Mucosa of descending colon (tissue), 3 donors: Measurements from ENCODE around the gene WIPI1. TPM values are rescaled to one million over a fixed set of nuclear protein-coding genes. Genes with fewer than 3 reads are reported as not detected.
"Not testable (repeated sequence)": the region's sequence is repeated elsewhere in the genome, so short reads cannot be mapped to it uniquely, and the experiment has no call there.

ENCODE experiments used
- ATAC-seq: fragments of 200-7000 bp; cut with Tn5 transposase; one replicate; pipeline ENCODE4 v1.9.1; 2020; ENCODE audit warnings: mild to moderate bottlenecking, moderate library complexity
- DNase-seq, 3 donors: peaks; one replicate each; pipeline ENCODE4 v3.0.0-alpha.2; 2020
- H3K36me3 ChIP-seq: fragments of 200-600 bp; one replicate; pipeline ENCODE4 v1.8.0; 2021; ENCODE audit warnings: low read depth, mild to moderate bottlenecking
- H3K4me1 ChIP-seq: fragments of 200-600 bp; one replicate; pipeline ENCODE4 v1.8.0; 2021; ENCODE audit warnings: low read depth, mild to moderate bottlenecking
- H3K4me3 ChIP-seq: fragments of 200-600 bp; one replicate; pipeline ENCODE4 v1.8.0; 2021; ENCODE audit warnings: mild to moderate bottlenecking
- H3K9me3 ChIP-seq: fragments of 200-600 bp; one replicate; pipeline ENCODE4 v1.8.0; 2021; ENCODE audit warnings: mild to moderate bottlenecking
- intact Hi-C, 2 donors: fragments of 100-400 bp; cut with DNase I in 1 of 2; cut with micrococcal nuclease in 1 of 2; formaldehyde crosslinking; loops; one replicate each; pipeline versions ENCODE4 v1.11.0 to v1.11.1; 2022; cut with DNase I, micrococcal nuclease
- total RNA-seq, 3 donors: library from RNA; stranded (reverse); fragmentation: NEBNext Ultra II Directional in 2 of 3; extraction: Animal tissue kit (Norgen Biotek cat#: 25700) in 2 of 3; gene quantifications; one replicate each; pipeline versions ENCODE4 v1.2.1 to v1.2.4, GENCODE V29; 2021 to 2023
- TF ChIP-seq, protein P1 (sequence below): fragments of 200-600 bp; IDR thresholded peaks from one replicate; pipeline ENCODE4 v1.8.0; 2022; ENCODE audit warnings: antibody characterized with exemption, mild to moderate bottlenecking
- donor health status: DM: no; HTN: no; CAD: no; lungs with moderate emphysema.
- donor health status: DM: no; HTN: no; CAD: no.
- donor health status: DM: no; HTN: yes; CAD: no.

The WIPI1 gene
- total RNA-seq, 3 donors from 2014 or later = 56.0 to 99.3 (median 99.0) TPM

DNA sequence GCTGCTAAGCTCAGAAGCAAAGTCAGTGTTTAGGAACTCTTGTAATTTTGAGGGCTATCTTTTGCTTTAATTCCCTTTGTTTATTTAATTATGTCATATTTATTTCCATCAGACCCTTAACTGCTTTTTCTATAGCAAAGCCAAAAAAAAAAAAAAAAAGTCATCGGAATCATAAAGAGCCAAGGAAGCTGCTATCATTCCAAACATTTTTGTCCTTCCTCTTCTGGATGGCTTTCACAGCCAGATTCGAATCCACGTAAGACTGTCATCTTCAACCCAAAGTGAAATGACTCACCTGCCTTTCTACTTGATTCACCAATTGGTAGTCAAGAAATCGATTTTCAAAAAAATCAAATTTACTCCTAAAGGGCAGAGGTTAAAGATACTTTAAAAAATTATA is 38.4 kb downstream of the WIPI1 start:
- intact Hi-C loops = no loop called here
- ATAC-seq (no peak), DNase-seq (no peak)
- Histone ChIP-seq H3K36me3 (peaks cover 4% of the 10 kb centered on the region), H3K9me3 (peaks cover 3% of the 10 kb centered on the region), H3K4me1 (no peaks in the 10 kb centered on the region), H3K4me3 (no peak overlapping the region)
- TF ChIP-seq, protein P1, sequence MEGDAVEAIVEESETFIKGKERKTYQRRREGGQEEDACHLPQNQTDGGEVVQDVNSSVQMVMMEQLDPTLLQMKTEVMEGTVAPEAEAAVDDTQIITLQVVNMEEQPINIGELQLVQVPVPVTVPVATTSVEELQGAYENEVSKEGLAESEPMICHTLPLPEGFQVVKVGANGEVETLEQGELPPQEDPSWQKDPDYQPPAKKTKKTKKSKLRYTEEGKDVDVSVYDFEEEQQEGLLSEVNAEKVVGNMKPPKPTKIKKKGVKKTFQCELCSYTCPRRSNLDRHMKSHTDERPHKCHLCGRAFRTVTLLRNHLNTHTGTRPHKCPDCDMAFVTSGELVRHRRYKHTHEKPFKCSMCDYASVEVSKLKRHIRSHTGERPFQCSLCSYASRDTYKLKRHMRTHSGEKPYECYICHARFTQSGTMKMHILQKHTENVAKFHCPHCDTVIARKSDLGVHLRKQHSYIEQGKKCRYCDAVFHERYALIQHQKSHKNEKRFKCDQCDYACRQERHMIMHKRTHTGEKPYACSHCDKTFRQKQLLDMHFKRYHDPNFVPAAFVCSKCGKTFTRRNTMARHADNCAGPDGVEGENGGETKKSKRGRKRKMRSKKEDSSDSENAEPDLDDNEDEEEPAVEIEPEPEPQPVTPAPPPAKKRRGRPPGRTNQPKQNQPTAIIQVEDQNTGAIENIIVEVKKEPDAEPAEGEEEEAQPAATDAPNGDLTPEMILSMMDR = no peak

DNA sequence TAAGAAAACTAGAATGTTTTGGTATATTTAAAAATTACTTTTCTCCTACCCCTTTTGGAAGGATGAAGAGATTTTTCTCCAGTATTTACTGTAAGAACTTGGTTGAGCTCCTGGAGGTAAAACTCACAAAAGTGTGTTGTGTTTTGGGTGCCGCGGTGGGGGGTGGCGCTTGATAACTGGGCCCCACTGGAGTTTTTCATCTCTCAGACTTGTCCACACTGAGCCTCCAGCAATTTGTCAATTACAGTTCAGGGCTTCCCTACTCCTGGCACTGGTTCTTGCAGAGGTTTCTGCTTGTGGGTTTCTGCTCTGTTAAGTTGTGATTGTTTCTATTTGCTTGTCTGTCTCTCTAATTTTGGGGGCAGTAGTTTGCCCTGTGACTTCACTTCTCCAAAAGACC is 40.0 kb downstream of the WIPI1 start:
- intact Hi-C loops = no loop called here
- Histone ChIP-seq H3K4me1 (no peaks in the 10 kb centered on the region), H3K9me3 (peaks cover 3% of the 10 kb centered on the region), H3K36me3 (no peaks in the 10 kb centered on the region), H3K4me3 (no peak overlapping the region)
- DNase-seq = no peak
- TF ChIP-seq, protein P1 = no peak
- ATAC-seq = no peak

DNA sequence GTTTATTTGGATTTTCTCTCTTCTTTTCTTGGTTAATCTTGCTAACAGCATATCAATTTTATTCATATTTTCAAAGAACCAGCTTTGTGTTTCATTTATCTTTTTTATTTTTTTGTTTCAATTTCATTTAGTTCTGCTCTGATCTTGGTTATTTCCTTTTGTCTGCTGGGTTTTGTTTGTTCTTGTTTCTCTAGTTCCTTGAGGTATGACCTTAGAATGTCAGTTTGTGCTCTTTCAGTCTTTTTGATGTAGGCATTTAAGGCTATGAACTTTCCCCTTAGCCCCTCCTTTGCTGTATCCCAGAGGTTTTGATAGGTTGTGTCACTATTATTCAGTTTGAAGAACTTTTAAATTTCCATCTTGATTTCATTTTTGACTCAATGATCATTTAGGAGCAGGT is 42.4 kb downstream of the WIPI1 start:
- H3K4me3 ChIP-seq, intact Hi-C loops, H3K9me3 ChIP-seq, H3K36me3 ChIP-seq, DNase-seq, H3K4me1 ChIP-seq, ATAC-seq: not testable (repeated sequence)

DNA sequence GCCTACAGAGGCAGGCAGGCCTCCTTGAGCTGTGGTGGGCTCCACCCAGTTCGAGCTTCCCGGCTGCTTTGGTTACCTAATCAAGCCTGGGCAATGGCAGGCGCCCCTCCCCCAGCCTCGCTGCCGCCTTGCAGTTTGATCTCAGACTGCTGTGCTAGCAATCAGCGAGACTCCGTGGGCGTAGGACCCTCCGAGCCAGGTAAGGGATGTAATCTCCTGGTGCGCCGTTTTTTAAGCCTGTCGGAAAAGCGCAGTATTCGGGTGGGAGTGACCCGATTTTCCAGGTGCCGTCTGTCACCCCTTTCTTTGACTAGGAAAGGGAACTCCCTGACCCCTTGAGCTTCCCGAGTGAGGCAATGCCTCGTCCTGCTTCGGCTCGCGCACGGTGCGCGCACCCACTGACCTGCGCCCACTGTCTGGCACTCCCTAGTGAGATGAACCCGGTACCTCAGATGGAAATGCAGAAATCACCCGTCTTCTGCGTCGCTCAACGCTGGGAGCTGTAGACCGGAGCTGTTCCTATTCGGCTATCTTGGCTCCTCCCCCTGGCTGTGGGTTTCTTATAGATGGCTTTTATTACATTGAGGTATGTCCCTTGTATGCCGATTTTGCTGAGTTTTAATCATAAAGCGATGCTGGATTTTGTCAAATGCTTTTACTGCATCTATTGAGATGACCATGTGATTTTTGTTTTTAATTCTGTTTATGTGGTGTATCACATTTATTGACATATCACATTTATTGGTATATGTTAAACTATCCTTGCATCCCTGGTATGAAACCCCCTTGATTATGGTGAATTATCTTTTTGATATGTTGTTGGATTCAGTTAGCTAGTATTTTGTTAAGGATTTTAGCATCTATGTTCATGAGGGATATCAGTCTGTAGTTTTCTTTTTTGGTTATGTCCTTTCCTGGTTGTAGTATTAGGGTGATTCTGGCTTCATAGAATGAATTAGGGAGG is 43.4 kb downstream of the WIPI1 start:
- H3K4me3 ChIP-seq, ATAC-seq, H3K9me3 ChIP-seq, intact Hi-C loops, H3K4me1 ChIP-seq, H3K36me3 ChIP-seq: not testable (repeated sequence)
- DNase-seq = peak in 2 of 3 donors; percentile 58 to 74

GRCh38 chr17:68407656-68408055 is 49.6 kb downstream of the WIPI1 start:
- H3K4me3 ChIP-seq, DNase-seq, H3K9me3 ChIP-seq, H3K36me3 ChIP-seq, H3K4me1 ChIP-seq, intact Hi-C loops, ATAC-seq: not testable (repeated sequence)

GRCh38 chr17:68403837-68404236 is 53.5 kb downstream of the WIPI1 start:
- H3K36me3 ChIP-seq, intact Hi-C loops, ATAC-seq, H3K4me1 ChIP-seq, DNase-seq, H3K4me3 ChIP-seq, H3K9me3 ChIP-seq: not testable (repeated sequence)

- DNase-seq = no peak
- Histone ChIP-seq H3K4me1 (no peaks in the 10 kb centered on the region), H3K36me3 (no peaks in the 10 kb centered on the region), H3K9me3 (no peaks in the 10 kb centered on the region), H3K4me3 (no peak overlapping the region)
- TF ChIP-seq, protein P1 = no peak
- ATAC-seq = no peak
- intact Hi-C loops = no loop called here
These were observed 54.2 kb downstream of the WIPI1 start for GRCh38 chr17:68403122-68403521.
